ENCODE data around the gene HHAT. TPM values are rescaled to one million over a fixed set of nuclear protein-coding genes. Genes with fewer than 3 reads are reported as not detected.
"Not testable (repeated sequence)": the region's sequence is repeated elsewhere in the genome, so short reads cannot be mapped to it uniquely, and the experiment has no call there.

HHAT gene
- polyA plus RNA-seq, 1 donor from 2014 or later = 5.3 TPM

- not testable (repeated sequence) for H3K36me3 ChIP-seq (ENCODE audit: insufficient read depth, low read length); H3K27me3 ChIP-seq (ENCODE audit: insufficient read depth, low read depth, low read length); H3K4me3 ChIP-seq (ENCODE audit: low read length); H2AFZ ChIP-seq (ENCODE audit: low read depth, low read length); H3K4me2 ChIP-seq (ENCODE audit: low read length); H3F3A ChIP-seq (ENCODE audit: insufficient read depth, low read length, poor library complexity, severe bottlenecking); H3K27ac ChIP-seq (ENCODE audit: low read length); H3K9me2 ChIP-seq (ENCODE audit: insufficient read depth, low read length); H3K9me3 ChIP-seq (ENCODE audit: low read length); H3K79me2 ChIP-seq (replicated peaks; ENCODE audit: insufficient read depth, low read length); H4K20me1 ChIP-seq (ENCODE audit: insufficient read depth); H3K9ac ChIP-seq (ENCODE audit: low read length)
These were observed 25.6 kb downstream of the HHAT start for GRCh38 chr1:210354305-210354704.

- Histone ChIP-seq H3K27ac (ENCODE audit: low read length) (no peak overlapping the region), H4K20me1 (ENCODE audit: insufficient read depth) (no peaks in the 10 kb centered on the region), H3K4me3 (ENCODE audit: low read length) (no peak overlapping the region), H3K9me2 (ENCODE audit: insufficient read depth, low read length) (no peaks in the 10 kb centered on the region), H3K79me2 (replicated peaks; ENCODE audit: insufficient read depth, low read length) (no peaks in the 10 kb centered on the region), H3K4me2 (ENCODE audit: low read length) (no peak overlapping the region), H3K27me3 (ENCODE audit: insufficient read depth, low read depth, low read length) (no peaks in the 10 kb centered on the region), H3K9me3 (ENCODE audit: low read length) (no peaks in the 10 kb centered on the region), H3F3A (ENCODE audit: insufficient read depth, low read length, poor library complexity, severe bottlenecking) (no peaks in the 10 kb centered on the region), H3K9ac (ENCODE audit: low read length) (no peak overlapping the region), H3K36me3 (ENCODE audit: insufficient read depth, low read length) (no peaks in the 10 kb centered on the region), H2AFZ (ENCODE audit: low read depth, low read length) (no peak overlapping the region)
- TF ChIP-seq MXI1 (conservative IDR thresholded peaks at IDR 0.05; ENCODE audit: poor library complexity, severe bottlenecking) (no peak), REST (IDR thresholded peaks at IDR 0.05; ENCODE audit: borderline replicate concordance) (no peak), TAF1 (IDR thresholded peaks at IDR 0.05; ENCODE audit: low read depth) (no peak), SMC3 (conservative IDR thresholded peaks at IDR 0.05; ENCODE audit: poor library complexity) (no peak), POLR2AphosphoS5 (IDR thresholded peaks at IDR 0.05) (no peak)
These were observed 29.9 kb downstream of the HHAT start for GRCh38 chr1:210358626-210359025.

GRCh38 chr1:210359255-210359654 is 30.6 kb downstream of the HHAT start:
- H3K36me3 ChIP-seq (ENCODE audit: insufficient read depth, low read length) = no peaks in the 10 kb centered on the region
- TF ChIP-seq TAF1 (IDR thresholded peaks at IDR 0.05; ENCODE audit: low read depth) (no peak), EP300 (conservative IDR thresholded peaks at IDR 0.05; ENCODE audit: poor library complexity, severe bottlenecking) (no peak), SMC3 (conservative IDR thresholded peaks at IDR 0.05; ENCODE audit: poor library complexity) (no peak), EZH2 (IDR thresholded peaks at IDR 0.05; ENCODE audit: borderline replicate concordance, insufficient read depth, low read length, poor library complexity, severe bottlenecking) (no peak), REST (IDR thresholded peaks at IDR 0.05; ENCODE audit: borderline replicate concordance) (no peak), RAD21 (conservative IDR thresholded peaks at IDR 0.05) (no peak), POLR2AphosphoS5 (IDR thresholded peaks at IDR 0.05) (no peak), MXI1 (conservative IDR thresholded peaks at IDR 0.05; ENCODE audit: poor library complexity, severe bottlenecking) (no peak), CTCF (IDR thresholded peaks at IDR 0.05; ENCODE audit: poor library complexity, severe bottlenecking) (no peak)
- no peak overlapping the region for H3K27ac ChIP-seq (ENCODE audit: low read length)
- no peak overlapping the region for H3K4me3 ChIP-seq (ENCODE audit: low read length)
- H3F3A ChIP-seq (ENCODE audit: insufficient read depth, low read length, poor library complexity, severe bottlenecking) = no peaks in the 10 kb centered on the region
- H3K79me2 ChIP-seq (replicated peaks; ENCODE audit: insufficient read depth, low read length) = no peaks in the 10 kb centered on the region
- H3K9me2 ChIP-seq (ENCODE audit: insufficient read depth, low read length) = no peaks in the 10 kb centered on the region
- no peak overlapping the region for H2AFZ ChIP-seq (ENCODE audit: low read depth, low read length)
- no peak overlapping the region for H3K9ac ChIP-seq (ENCODE audit: low read length)
- H3K4me2 ChIP-seq (ENCODE audit: low read length) = no peak overlapping the region
- no peaks in the 10 kb centered on the region for H3K9me3 ChIP-seq (ENCODE audit: low read length)
- no peaks in the 10 kb centered on the region for H4K20me1 ChIP-seq (ENCODE audit: insufficient read depth)
- H3K27me3 ChIP-seq (ENCODE audit: insufficient read depth, low read depth, low read length) = no peaks in the 10 kb centered on the region
